ENCODE data around the gene UMOD.

DNA sequence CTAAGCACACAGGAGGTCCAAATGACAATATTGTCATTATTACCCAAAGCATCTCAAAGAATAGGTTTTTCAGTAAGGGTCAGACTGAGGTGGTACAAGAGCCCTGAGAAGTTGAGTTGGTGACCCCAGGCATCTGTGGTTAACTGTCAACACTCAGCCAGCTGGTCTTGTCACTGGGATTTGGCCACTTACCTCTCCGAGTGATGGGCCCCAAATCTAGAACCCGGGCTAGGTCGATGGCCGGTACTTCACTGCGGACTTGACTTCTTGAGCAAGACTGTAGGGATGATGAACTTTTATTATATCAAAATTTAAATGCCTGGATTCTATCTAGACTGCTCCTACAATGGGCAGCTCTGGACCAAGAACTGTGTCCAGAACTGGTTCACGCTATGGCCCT, 36.8 kb downstream of the UMOD start:
- TF ChIP-seq MYC (IDR thresholded peaks at IDR 0.05; ENCODE audit: low read depth, low read length) (no peak), POLR2A (IDR thresholded peaks at IDR 0.05; ENCODE audit: low read depth, low read length) (no peak), FOS (IDR thresholded peaks at IDR 0.05; ENCODE audit: borderline replicate concordance, insufficient read depth, low read length) (no peak), EZH2 (IDR thresholded peaks at IDR 0.05; ENCODE audit: borderline replicate concordance, low read depth, low read length, severe bottlenecking) (no peak), POLR2AphosphoS5 (IDR thresholded peaks at IDR 0.05; ENCODE audit: insufficient read depth, low read depth, low read length) (no peak)
- TF ChIP-seq, protein P1, sequence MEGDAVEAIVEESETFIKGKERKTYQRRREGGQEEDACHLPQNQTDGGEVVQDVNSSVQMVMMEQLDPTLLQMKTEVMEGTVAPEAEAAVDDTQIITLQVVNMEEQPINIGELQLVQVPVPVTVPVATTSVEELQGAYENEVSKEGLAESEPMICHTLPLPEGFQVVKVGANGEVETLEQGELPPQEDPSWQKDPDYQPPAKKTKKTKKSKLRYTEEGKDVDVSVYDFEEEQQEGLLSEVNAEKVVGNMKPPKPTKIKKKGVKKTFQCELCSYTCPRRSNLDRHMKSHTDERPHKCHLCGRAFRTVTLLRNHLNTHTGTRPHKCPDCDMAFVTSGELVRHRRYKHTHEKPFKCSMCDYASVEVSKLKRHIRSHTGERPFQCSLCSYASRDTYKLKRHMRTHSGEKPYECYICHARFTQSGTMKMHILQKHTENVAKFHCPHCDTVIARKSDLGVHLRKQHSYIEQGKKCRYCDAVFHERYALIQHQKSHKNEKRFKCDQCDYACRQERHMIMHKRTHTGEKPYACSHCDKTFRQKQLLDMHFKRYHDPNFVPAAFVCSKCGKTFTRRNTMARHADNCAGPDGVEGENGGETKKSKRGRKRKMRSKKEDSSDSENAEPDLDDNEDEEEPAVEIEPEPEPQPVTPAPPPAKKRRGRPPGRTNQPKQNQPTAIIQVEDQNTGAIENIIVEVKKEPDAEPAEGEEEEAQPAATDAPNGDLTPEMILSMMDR (IDR thresholded peaks at IDR 0.05; ENCODE audit: extremely low read depth in 1 of 2, insufficient read depth in 1 of 2, low read depth in 1 of 2, low read length in 2 of 2) = no peak
- TF ChIP-seq, protein P2, sequence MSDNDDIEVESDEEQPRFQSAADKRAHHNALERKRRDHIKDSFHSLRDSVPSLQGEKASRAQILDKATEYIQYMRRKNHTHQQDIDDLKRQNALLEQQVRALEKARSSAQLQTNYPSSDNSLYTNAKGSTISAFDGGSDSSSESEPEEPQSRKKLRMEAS (IDR thresholded peaks at IDR 0.05; ENCODE audit: insufficient read depth, insufficient read length) = no peak
